Fibroblast of skin of abdomen (primary cell): ENCODE data around the gene NEO1.
"Not testable (repeated sequence)": the region's sequence is repeated elsewhere in the genome, so short reads cannot be mapped to it uniquely, and the experiment has no call there.

ENCODE experiments used
- DNase-seq: peaks from one replicate; pipeline ENCODE4 v3.0.0-alpha.2; 2013

The NEO1 gene

GRCh38 chr15:73143763-73144155 lies 91.5 kb downstream of the NEO1 start:
- no peak for DNase-seq

- no peak for DNase-seq
Observed at GRCh38 chr15:73146419-73146818, 94.2 kb downstream of the NEO1 start.

GRCh38 chr15:73150831-73151230 lies 98.6 kb downstream of the NEO1 start:
- DNase-seq: no peak

GRCh38 chr15:73153024-73153423 lies 100.8 kb downstream of the NEO1 start:
- DNase-seq: no peak

GRCh38 chr15:73153447-73153846 lies 101.2 kb downstream of the NEO1 start:
- DNase-seq: no peak

- no peak for DNase-seq
Observed at GRCh38 chr15:73156431-73157191, 104.3 kb downstream of the NEO1 start.

- no peak for DNase-seq
Observed at GRCh38 chr15:73161546-73161945, 109.3 kb downstream of the NEO1 start.

- DNase-seq: no peak
Observed at GRCh38 chr15:73165435-73165834, 113.2 kb downstream of the NEO1 start.

- no peak for DNase-seq
Observed at GRCh38 chr15:73165844-73166243, 113.6 kb downstream of the NEO1 start.

GRCh38 chr15:73166711-73167110 lies 114.4 kb downstream of the NEO1 start:
- not testable (repeated sequence) for DNase-seq

- DNase-seq: no peak
Observed at GRCh38 chr15:73168487-73168886, 116.2 kb downstream of the NEO1 start.

GRCh38 chr15:73171711-73172110 lies 119.4 kb downstream of the NEO1 start:
- DNase-seq: no peak

GRCh38 chr15:73172508-73172907 lies 120.2 kb downstream of the NEO1 start:
- DNase-seq: no peak

GRCh38 chr15:73174171-73174570 lies 121.9 kb downstream of the NEO1 start:
- no peak for DNase-seq

GRCh38 chr15:73175382-73175781 lies 123.1 kb downstream of the NEO1 start:
- no peak for DNase-seq

- no peak for DNase-seq
Observed at GRCh38 chr15:73176598-73176997, 124.3 kb downstream of the NEO1 start.

GRCh38 chr15:73183071-73183470 lies 130.8 kb downstream of the NEO1 start:
- DNase-seq: no peak

GRCh38 chr15:73190189-73190601 lies 137.9 kb downstream of the NEO1 start:
- peak; percentile 25 for DNase-seq

GRCh38 chr15:73195166-73195565 lies 142.9 kb downstream of the NEO1 start:
- no peak for DNase-seq

GRCh38 chr15:73196113-73196512 lies 143.8 kb downstream of the NEO1 start:
- no peak for DNase-seq

- DNase-seq: no peak
Observed at GRCh38 chr15:73200339-73200738, 148.1 kb downstream of the NEO1 start.

- no peak for DNase-seq
Observed at GRCh38 chr15:73210630-73211029, 158.4 kb downstream of the NEO1 start.

- no peak for DNase-seq
Observed at GRCh38 chr15:73212424-73212823, 160.2 kb downstream of the NEO1 start.

- not testable (repeated sequence) for DNase-seq
Observed at GRCh38 chr15:73221450-73221849, 169.2 kb downstream of the NEO1 start.
